ENCODE measurements around the gene RDH13.
"Not testable (repeated sequence)": the region's sequence is repeated elsewhere in the genome, so short reads cannot be mapped to it uniquely, and the experiment has no call there.

The RDH13 gene

DNA sequence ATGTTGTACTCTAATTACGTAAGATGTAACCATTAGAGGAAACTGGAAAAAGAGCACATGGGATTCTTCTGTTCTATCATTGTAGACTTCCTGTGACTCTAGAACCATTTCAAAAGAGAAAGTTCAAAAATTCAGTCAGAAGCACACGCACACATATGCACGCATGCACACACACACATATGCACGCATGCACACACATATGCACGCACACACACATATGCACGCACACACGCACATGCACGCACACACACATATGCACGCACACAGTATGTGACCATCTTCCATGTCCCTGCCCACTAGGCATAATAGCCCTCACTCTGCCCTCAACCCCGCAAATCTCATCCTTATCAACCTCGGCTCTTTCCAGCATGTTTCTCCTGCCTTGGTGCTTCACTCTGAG lies 38.8 kb downstream of the RDH13 start:
- TF ChIP-seq, protein P1, sequence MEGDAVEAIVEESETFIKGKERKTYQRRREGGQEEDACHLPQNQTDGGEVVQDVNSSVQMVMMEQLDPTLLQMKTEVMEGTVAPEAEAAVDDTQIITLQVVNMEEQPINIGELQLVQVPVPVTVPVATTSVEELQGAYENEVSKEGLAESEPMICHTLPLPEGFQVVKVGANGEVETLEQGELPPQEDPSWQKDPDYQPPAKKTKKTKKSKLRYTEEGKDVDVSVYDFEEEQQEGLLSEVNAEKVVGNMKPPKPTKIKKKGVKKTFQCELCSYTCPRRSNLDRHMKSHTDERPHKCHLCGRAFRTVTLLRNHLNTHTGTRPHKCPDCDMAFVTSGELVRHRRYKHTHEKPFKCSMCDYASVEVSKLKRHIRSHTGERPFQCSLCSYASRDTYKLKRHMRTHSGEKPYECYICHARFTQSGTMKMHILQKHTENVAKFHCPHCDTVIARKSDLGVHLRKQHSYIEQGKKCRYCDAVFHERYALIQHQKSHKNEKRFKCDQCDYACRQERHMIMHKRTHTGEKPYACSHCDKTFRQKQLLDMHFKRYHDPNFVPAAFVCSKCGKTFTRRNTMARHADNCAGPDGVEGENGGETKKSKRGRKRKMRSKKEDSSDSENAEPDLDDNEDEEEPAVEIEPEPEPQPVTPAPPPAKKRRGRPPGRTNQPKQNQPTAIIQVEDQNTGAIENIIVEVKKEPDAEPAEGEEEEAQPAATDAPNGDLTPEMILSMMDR (conservative IDR thresholded peaks at IDR 0.05; ENCODE audit: low read depth, low read length) = no peak
- no peak overlapping the region for H3K27ac ChIP-seq
- H3K4me3 ChIP-seq (IDR thresholded peaks at IDR 0.05; ENCODE audit: insufficient read depth, low read depth, low read length) = no peak overlapping the region
- H3K9ac ChIP-seq = no peak overlapping the region
- H3K4me2 ChIP-seq = no peak overlapping the region
- H4K20me1 ChIP-seq (ENCODE audit: insufficient read depth) = no peaks in the 10 kb centered on the region
- no peak overlapping the region for H2AFZ ChIP-seq (ENCODE audit: low read depth)
- H3K79me2 ChIP-seq (ENCODE audit: insufficient read depth, low read depth) = no peaks in the 10 kb centered on the region
- H3K36me3 ChIP-seq (ENCODE audit: insufficient read depth) = no peaks in the 10 kb centered on the region
- no peaks in the 10 kb centered on the region for H3K27me3 ChIP-seq (ENCODE audit: insufficient read depth, low read depth)
- H3K4me1 ChIP-seq (ENCODE audit: low read depth, poor library complexity, severe bottlenecking) = no peaks in the 10 kb centered on the region

- H3K36me3 ChIP-seq (ENCODE audit: insufficient read depth); H3K9ac ChIP-seq; H3K4me2 ChIP-seq; H3K27ac ChIP-seq; H3K4me3 ChIP-seq (IDR thresholded peaks at IDR 0.05; ENCODE audit: insufficient read depth, low read depth, low read length); H3K4me1 ChIP-seq (ENCODE audit: low read depth, poor library complexity, severe bottlenecking); H3K27me3 ChIP-seq (ENCODE audit: insufficient read depth, low read depth); H2AFZ ChIP-seq (ENCODE audit: low read depth); H4K20me1 ChIP-seq (ENCODE audit: insufficient read depth); H3K79me2 ChIP-seq (ENCODE audit: insufficient read depth, low read depth): not testable (repeated sequence)
Observed at GRCh38 chr19:55020351-55020750, 42.6 kb downstream of the RDH13 start.

DNA sequence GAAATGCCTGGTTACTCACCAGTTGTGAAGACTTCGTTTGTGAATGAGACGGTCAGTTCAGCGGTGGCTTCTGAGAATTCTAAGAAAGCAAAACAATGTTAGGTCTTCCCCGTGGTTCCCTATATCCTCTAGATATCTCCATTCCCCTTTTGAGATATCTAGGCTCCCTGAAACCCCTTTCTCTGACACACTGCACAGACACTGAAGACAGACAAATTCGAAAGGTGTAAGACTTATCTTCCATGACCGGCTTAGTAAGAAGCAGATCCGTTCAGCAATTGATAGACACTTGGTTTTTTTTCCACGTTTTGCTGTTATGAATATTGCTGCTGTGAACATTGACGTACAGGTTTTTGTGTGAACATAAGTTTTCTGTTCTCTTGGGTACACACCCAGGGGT lies 44.3 kb downstream of the RDH13 start:
- H2AFZ ChIP-seq (ENCODE audit: low read depth) = no peak overlapping the region
- H3K4me2 ChIP-seq = no peak overlapping the region
- no peak overlapping the region for H3K27ac ChIP-seq
- H3K4me3 ChIP-seq (IDR thresholded peaks at IDR 0.05; ENCODE audit: insufficient read depth, low read depth, low read length) = no peak overlapping the region
- peaks cover 10% of the 10 kb centered on the region; the same call in 1 of the 2 replicates for H3K27me3 ChIP-seq (ENCODE audit: insufficient read depth, low read depth)
- H3K79me2 ChIP-seq (ENCODE audit: insufficient read depth, low read depth) = no peaks in the 10 kb centered on the region
- no peak overlapping the region for H3K9ac ChIP-seq
- TF ChIP-seq, protein P1 (conservative IDR thresholded peaks at IDR 0.05; ENCODE audit: low read depth, low read length) = no peak
- no peaks in the 10 kb centered on the region for H3K36me3 ChIP-seq (ENCODE audit: insufficient read depth)
- H3K4me1 ChIP-seq (ENCODE audit: low read depth, poor library complexity, severe bottlenecking) = no peaks in the 10 kb centered on the region
- no peaks in the 10 kb centered on the region for H4K20me1 ChIP-seq (ENCODE audit: insufficient read depth)

DNA sequence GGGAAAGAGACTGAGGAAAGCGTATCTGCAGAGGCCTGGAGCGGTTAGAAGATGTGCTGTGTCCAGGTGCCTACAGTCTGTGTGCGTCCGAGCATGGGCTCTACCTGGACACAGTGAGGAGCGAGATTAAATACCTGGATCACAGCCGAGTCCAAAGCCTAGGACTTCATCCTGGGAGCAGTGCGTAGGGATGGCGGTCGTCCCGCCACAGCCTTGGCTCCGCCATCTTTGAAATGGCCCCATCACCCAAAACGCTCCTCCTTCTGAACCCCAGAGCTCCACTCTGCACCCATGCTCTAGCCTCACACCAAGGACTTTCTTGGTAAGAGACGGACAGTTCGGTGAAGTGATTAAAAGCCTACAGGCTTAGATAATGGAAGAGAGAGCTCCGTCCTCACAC lies 44.7 kb downstream of the RDH13 start:
- Histone ChIP-seq H3K79me2 (ENCODE audit: insufficient read depth, low read depth) (no peaks in the 10 kb centered on the region), H2AFZ (ENCODE audit: low read depth) (no peak overlapping the region), H3K4me1 (ENCODE audit: low read depth, poor library complexity, severe bottlenecking) (no peaks in the 10 kb centered on the region), H3K4me3 (IDR thresholded peaks at IDR 0.05; ENCODE audit: insufficient read depth, low read depth, low read length) (no peak overlapping the region), H3K36me3 (ENCODE audit: insufficient read depth) (no peaks in the 10 kb centered on the region), H3K27ac (no peak overlapping the region), H3K27me3 (ENCODE audit: insufficient read depth, low read depth) (peaks cover 14% of the 10 kb centered on the region; the same call in 1 of the 2 replicates), H3K4me2 (no peak overlapping the region), H4K20me1 (ENCODE audit: insufficient read depth) (no peaks in the 10 kb centered on the region), H3K9ac (no peak overlapping the region)
- TF ChIP-seq, protein P1 (conservative IDR thresholded peaks at IDR 0.05; ENCODE audit: low read depth, low read length) = no peak

DNA sequence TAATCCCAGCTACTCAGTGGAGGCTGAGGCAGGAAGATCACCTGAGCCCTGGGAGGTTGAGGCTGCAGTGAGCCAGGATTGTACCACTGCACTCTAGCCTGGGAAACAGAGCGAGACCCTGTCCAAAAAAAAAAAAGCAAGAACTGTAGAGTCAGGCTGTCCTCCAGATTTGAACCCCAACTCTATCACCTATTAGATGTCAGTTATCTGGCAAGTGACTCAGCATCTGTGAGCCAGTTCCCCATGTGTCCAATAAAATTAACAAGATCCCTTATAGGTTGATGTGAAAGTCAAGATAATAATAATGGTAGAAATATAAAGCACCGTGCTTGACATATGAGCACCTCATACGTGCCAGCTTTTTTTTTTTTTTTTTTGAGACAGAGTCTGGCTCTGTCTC lies 46.9 kb downstream of the RDH13 start:
- Histone ChIP-seq H3K79me2 (ENCODE audit: insufficient read depth, low read depth) (no peaks in the 10 kb centered on the region), H3K4me2 (no peak overlapping the region), H3K27me3 (ENCODE audit: insufficient read depth, low read depth) (peaks cover 14% of the 10 kb centered on the region; the same call in 1 of the 2 replicates), H3K4me1 (ENCODE audit: low read depth, poor library complexity, severe bottlenecking) (no peaks in the 10 kb centered on the region), H3K36me3 (ENCODE audit: insufficient read depth) (no peaks in the 10 kb centered on the region), H2AFZ (ENCODE audit: low read depth) (no peak overlapping the region), H3K9ac (no peak overlapping the region), H4K20me1 (ENCODE audit: insufficient read depth) (no peaks in the 10 kb centered on the region), H3K4me3 (IDR thresholded peaks at IDR 0.05; ENCODE audit: insufficient read depth, low read depth, low read length) (no peak overlapping the region), H3K27ac (no peak overlapping the region)
- TF ChIP-seq, protein P1 (conservative IDR thresholded peaks at IDR 0.05; ENCODE audit: low read depth, low read length) = no peak

Measured in KMS-11 (cell line).